Measurements from ENCODE around the gene ZFR2.

The ZFR2 gene

GRCh38 chr19:3785938-3786824 lies 82.7 kb downstream of the ZFR2 start, which contains the start of gene MATK:
MATK (minus strand) TSS chr19:3786381; CDS start chr19:3785135, 1,246 bp downstream.
- DNase-seq (ENCODE audit: low spot score): peak; percentile 74
- TF ChIP-seq, protein P1, sequence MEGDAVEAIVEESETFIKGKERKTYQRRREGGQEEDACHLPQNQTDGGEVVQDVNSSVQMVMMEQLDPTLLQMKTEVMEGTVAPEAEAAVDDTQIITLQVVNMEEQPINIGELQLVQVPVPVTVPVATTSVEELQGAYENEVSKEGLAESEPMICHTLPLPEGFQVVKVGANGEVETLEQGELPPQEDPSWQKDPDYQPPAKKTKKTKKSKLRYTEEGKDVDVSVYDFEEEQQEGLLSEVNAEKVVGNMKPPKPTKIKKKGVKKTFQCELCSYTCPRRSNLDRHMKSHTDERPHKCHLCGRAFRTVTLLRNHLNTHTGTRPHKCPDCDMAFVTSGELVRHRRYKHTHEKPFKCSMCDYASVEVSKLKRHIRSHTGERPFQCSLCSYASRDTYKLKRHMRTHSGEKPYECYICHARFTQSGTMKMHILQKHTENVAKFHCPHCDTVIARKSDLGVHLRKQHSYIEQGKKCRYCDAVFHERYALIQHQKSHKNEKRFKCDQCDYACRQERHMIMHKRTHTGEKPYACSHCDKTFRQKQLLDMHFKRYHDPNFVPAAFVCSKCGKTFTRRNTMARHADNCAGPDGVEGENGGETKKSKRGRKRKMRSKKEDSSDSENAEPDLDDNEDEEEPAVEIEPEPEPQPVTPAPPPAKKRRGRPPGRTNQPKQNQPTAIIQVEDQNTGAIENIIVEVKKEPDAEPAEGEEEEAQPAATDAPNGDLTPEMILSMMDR (IDR thresholded peaks at IDR 0.05; ENCODE audit: borderline replicate concordance, control extremely low read depth, extremely low read depth, insufficient read depth, missing control alignments): no peak
- in situ Hi-C loops (cut with MboI; ENCODE audit: low sequenced_read_pairs, unreplicated experiment): no loop called here

DNA sequence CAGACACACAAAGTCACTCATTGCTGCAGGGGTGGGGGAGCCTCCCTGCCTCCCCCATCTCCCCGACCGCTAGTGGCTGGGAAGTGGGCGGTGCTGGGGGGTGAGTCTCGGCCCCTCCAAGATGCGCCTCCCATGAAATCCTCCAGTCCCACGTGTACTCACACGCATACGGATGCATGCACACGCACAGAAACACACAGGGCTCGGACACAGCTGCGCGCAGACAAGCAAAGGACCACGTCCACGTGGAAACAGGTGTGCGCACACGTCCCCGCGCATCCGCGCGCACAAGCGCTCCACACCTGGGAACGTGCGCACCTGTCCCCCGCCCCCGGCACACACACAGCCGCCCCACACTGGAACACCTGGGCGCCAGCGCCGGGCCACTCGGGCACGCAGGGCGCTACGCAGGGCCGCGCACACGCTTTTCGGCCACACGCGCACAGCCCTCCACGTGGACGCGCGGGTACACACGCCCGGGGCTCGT lies 83.3 kb downstream of the ZFR2 start:
- in situ Hi-C loops (cut with MboI; ENCODE audit: low sequenced_read_pairs, unreplicated experiment): no loop called here
- TF ChIP-seq, protein P1 (IDR thresholded peaks at IDR 0.05; ENCODE audit: borderline replicate concordance, control extremely low read depth, extremely low read depth, insufficient read depth, missing control alignments): no peak
- no peak for DNase-seq (ENCODE audit: low spot score)

GRCh38 chr19:3784607-3785450 lies 84.0 kb downstream of the ZFR2 start:
- TF ChIP-seq, protein P1 (IDR thresholded peaks at IDR 0.05; ENCODE audit: borderline replicate concordance, control extremely low read depth, extremely low read depth, insufficient read depth, missing control alignments): no peak
- DNase-seq (ENCODE audit: low spot score): no peak
- in situ Hi-C loops (cut with MboI; ENCODE audit: low sequenced_read_pairs, unreplicated experiment): no loop called here

DNA sequence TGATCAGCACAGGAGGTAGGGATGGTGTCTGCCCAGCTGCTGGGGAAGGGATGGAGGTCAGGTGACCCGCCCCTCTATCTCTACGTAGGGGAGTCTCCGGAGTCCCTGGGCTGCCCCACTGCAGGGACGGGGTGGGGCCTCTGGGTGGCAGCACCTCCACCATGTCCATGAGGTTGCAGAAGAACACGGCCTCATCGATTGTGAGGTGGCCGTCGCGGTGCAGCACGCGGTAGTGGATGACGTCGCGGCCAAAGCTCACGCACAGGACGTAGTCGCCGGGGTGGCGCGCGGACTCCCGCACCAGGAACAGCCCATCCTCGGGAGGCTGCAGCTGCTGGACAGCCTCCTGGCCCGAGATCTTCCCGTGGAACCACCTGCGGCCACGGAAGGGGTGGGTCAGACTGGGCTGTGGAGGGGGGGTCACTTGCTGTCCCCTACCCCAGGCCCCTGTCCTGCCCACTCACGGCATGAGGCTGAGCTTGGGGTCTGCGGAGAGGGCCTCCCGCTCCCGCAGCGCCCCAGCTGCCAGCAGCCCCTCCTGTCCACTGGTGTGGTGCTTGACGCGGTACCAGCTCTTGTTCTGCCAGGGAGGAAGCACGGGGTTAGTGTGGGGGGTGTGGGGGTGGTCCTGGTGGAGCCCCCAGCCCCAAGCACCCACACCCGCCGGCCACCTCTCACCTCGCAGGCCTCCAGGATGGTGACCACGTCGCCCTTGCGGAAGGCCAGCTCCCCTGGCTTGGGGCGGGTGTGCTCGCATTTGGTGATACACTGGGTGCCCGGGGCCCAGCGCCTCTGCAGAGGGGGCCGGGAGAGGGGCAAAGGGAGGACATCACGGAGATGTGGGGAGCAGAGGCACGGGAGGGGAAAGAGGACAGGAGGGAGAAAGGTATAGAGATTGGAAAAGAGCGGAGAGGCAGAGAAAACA lies 84.9 kb downstream of the ZFR2 start:
- DNase-seq (ENCODE audit: low spot score): no peak
- in situ Hi-C loops (cut with MboI; ENCODE audit: low sequenced_read_pairs, unreplicated experiment): no loop called here
- TF ChIP-seq, protein P1 (IDR thresholded peaks at IDR 0.05; ENCODE audit: borderline replicate concordance, control extremely low read depth, extremely low read depth, insufficient read depth, missing control alignments): peak; percentile 43

- DNase-seq (ENCODE audit: low spot score): no peak
- in situ Hi-C loops (cut with MboI; ENCODE audit: low sequenced_read_pairs, unreplicated experiment): no loop called here
- TF ChIP-seq, protein P1 (IDR thresholded peaks at IDR 0.05; ENCODE audit: borderline replicate concordance, control extremely low read depth, extremely low read depth, insufficient read depth, missing control alignments): no peak
Measured at GRCh38 chr19:3782903-3783302, 85.9 kb downstream of the ZFR2 start.
